Duodenal mucosa (tissue), 2 donors: Measurements from ENCODE around the gene NUSAP1.
"Not testable (repeated sequence)": the region's sequence is repeated elsewhere in the genome, so short reads cannot be mapped to it uniquely, and the experiment has no call there.

Experiments used
- H3K27ac ChIP-seq: one replicate; pipeline ENCODE4 v1.7.0; 2013; ENCODE audit warnings: low read depth, low read length
- H3K27me3 ChIP-seq, 2 donors: one replicate each; pipeline ENCODE4 v1.7.0; 2013; ENCODE audit warnings: low read length in 2 of 2, control low read depth in 1 of 2; ENCODE audit not compliant: insufficient read depth in 2 of 2, control insufficient read depth in 1 of 2
- H3K36me3 ChIP-seq, 2 donors: one replicate each; pipeline ENCODE4 v1.7.0; 2013; ENCODE audit warnings: low read length in 2 of 2, control low read depth in 1 of 2; ENCODE audit not compliant: insufficient read depth in 2 of 2, control insufficient read depth in 1 of 2
- H3K4me1 ChIP-seq, 2 donors: one replicate each; pipeline ENCODE4 v1.7.0; 2013; ENCODE audit warnings: low read length in 2 of 2, control low read depth in 1 of 2; ENCODE audit not compliant: insufficient read depth in 2 of 2, control insufficient read depth in 1 of 2
- H3K4me3 ChIP-seq, 2 donors: one replicate each; pipeline ENCODE4 v1.7.0; 2013; ENCODE audit warnings: low read length in 2 of 2, low read depth in 1 of 2
- H3K9ac ChIP-seq, 2 donors: one replicate each; pipeline ENCODE4 v1.7.0; 2013; ENCODE audit warnings: low read length in 2 of 2, low read depth in 1 of 2
- H3K9me3 ChIP-seq, 2 donors: one replicate each; pipeline ENCODE4 v1.7.0; 2013; ENCODE audit warnings: low read length in 2 of 2, control low read depth in 1 of 2; ENCODE audit not compliant: control insufficient read depth in 1 of 2

NUSAP1 gene

GRCh38 chr15:41291065-41291631 is 41.5 kb upstream of the NUSAP1 start:
- Histone ChIP-seq H3K4me3 (no peak overlapping the region), H3K4me1 (peaks cover 0 to 10% of the 10 kb centered on the region in 2 donors), H3K9me3 (no peaks in the 10 kb centered on the region), H3K36me3 (peaks cover 11 to 59% of the 10 kb centered on the region in 2 donors), H3K9ac (no peak overlapping the region), H3K27me3 (no peaks in the 10 kb centered on the region), H3K27ac (no peak overlapping the region)

GRCh38 chr15:41292521-41292920 is 40.2 kb upstream of the NUSAP1 start:
- Histone ChIP-seq H3K27me3 (no peaks in the 10 kb centered on the region), H3K4me3 (no peak overlapping the region), H3K9me3 (no peaks in the 10 kb centered on the region), H3K9ac (no peak overlapping the region), H3K4me1 (peaks cover 0 to 10% of the 10 kb centered on the region in 2 donors), H3K27ac (no peak overlapping the region), H3K36me3 (peaks cover 8 to 47% of the 10 kb centered on the region in 2 donors)

GRCh38 chr15:41301139-41301538 is 31.5 kb upstream of the NUSAP1 start:
- H3K27me3 ChIP-seq, H3K9me3 ChIP-seq, H3K4me3 ChIP-seq, H3K36me3 ChIP-seq, H3K9ac ChIP-seq, H3K4me1 ChIP-seq, H3K27ac ChIP-seq: not testable (repeated sequence)

- H3K4me1 ChIP-seq: no peaks in the 10 kb centered on the region
- H3K4me3 ChIP-seq: no peak overlapping the region
- no peaks in the 10 kb centered on the region for H3K27me3 ChIP-seq
Measured at GRCh38 chr15:41301587-41301986, 31.1 kb upstream of the NUSAP1 start.

GRCh38 chr15:41304149-41304770 is 28.4 kb upstream of the NUSAP1 start:
- Histone ChIP-seq H3K27me3 (no peaks in the 10 kb centered on the region), H3K4me3 (no peak overlapping the region), H3K4me1 (no peaks in the 10 kb centered on the region), H3K9ac (no peak overlapping the region), H3K9me3 (no peaks in the 10 kb centered on the region), H3K36me3 (peaks cover 0 to under 1% of the 10 kb centered on the region in 2 donors), H3K27ac (no peak overlapping the region)

More at GRCh38 chr15:41301587-41301986, 31.1 kb upstream of the NUSAP1 start:
- Histone ChIP-seq H3K9ac (no peak overlapping the region), H3K9me3 (no peaks in the 10 kb centered on the region), H3K36me3 (peaks cover 0 to 8% of the 10 kb centered on the region in 2 donors), H3K27ac (no peak overlapping the region)

- H3K9ac ChIP-seq: no peak overlapping the region
- H3K4me1 ChIP-seq: no peaks in the 10 kb centered on the region
- no peaks in the 10 kb centered on the region for H3K9me3 ChIP-seq
- H3K27ac ChIP-seq: no peak overlapping the region
- H3K36me3 ChIP-seq: peaks cover 3 to 9% of the 10 kb centered on the region in 2 donors
- H3K27me3 ChIP-seq: no peaks in the 10 kb centered on the region
- H3K4me3 ChIP-seq: no peak overlapping the region
Measured at GRCh38 chr15:41307679-41308078, 25.0 kb upstream of the NUSAP1 start.

GRCh38 chr15:41309226-41309905 is 23.3 kb upstream of the NUSAP1 start:
- peaks cover 3 to 9% of the 10 kb centered on the region in 2 donors for H3K36me3 ChIP-seq
- no peak overlapping the region for H3K9ac ChIP-seq
- no peak overlapping the region for H3K4me3 ChIP-seq
- no peaks in the 10 kb centered on the region for H3K9me3 ChIP-seq
- H3K27me3 ChIP-seq: no peaks in the 10 kb centered on the region
- H3K27ac ChIP-seq: no peak overlapping the region
- no peaks in the 10 kb centered on the region for H3K4me1 ChIP-seq

- H3K9me3 ChIP-seq, H3K27ac ChIP-seq, H3K4me3 ChIP-seq, H3K9ac ChIP-seq, H3K4me1 ChIP-seq, H3K27me3 ChIP-seq, H3K36me3 ChIP-seq: not testable (repeated sequence)
Measured at GRCh38 chr15:41320805-41321330, 11.8 kb upstream of the NUSAP1 start.

- no peak overlapping the region for H3K27ac ChIP-seq
- H3K9me3 ChIP-seq: no peaks in the 10 kb centered on the region
- H3K27me3 ChIP-seq: no peaks in the 10 kb centered on the region
- H3K36me3 ChIP-seq: no peaks in the 10 kb centered on the region
- no peak overlapping the region for H3K9ac ChIP-seq
- no peaks in the 10 kb centered on the region for H3K4me1 ChIP-seq
- no peak overlapping the region for H3K4me3 ChIP-seq
Measured at GRCh38 chr15:41323611-41324010, 9.1 kb upstream of the NUSAP1 start.

- no peaks in the 10 kb centered on the region for H3K27me3 ChIP-seq
- peak overlapping the region; percentile 62 to 90 for H3K9ac ChIP-seq
- no peaks in the 10 kb centered on the region for H3K9me3 ChIP-seq
- H3K27ac ChIP-seq: no peak overlapping the region
- H3K36me3 ChIP-seq: no peaks in the 10 kb centered on the region
- peaks cover 18 to 23% of the 10 kb centered on the region in 2 donors for H3K4me1 ChIP-seq
- H3K4me3 ChIP-seq: peak overlapping the region; percentile 93 to 98
Measured at GRCh38 chr15:41331281-41331680, 1.4 kb upstream of the NUSAP1 start.
